ENCODE measurements around the gene PRF1.
"Not testable (repeated sequence)": the region's sequence is repeated elsewhere in the genome, so short reads cannot be mapped to it uniquely, and the experiment has no call there.

PRF1 gene

DNA sequence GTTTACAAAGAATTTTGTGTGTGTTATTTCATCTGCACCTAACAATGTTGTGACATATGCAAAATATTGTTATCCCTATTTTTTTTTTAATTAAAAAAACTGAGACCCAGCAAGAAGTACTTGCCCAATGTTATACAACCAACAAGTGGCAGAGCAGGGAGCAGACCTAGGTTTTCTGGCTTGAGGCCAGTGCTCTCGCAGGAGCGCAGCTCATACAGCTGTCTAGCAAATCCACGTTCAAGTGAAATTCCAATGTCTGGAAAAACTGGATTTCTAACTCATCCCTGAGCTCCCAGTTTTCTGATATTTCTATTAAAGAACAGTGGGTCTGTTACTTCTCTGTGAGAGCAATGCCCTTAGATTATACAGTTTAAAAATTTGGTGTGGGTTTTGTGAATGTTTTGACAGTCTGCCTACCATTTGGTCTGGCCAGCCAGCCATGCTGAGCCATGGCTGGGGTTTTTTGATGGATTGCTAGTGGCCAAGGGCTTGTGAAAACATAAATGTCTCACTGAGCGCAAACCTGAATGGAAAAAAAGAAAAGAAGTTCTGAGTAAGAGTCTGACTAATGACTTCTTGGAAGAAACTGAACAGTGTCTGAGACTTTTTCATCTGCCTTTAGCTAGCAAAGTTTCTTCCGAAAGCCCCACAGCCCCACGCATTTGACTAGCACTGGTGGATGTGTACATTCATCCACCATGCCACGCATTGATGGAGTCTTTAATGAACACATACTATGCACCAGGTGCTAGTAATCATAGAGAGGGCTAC, 15.4 kb upstream of the PRF1 start:
- DNase-seq (ENCODE audit: low read depth in 2 of 3, low spot score in 1 of 3) = peak in 2 of 3 donors; percentile 16 to 25

DNA sequence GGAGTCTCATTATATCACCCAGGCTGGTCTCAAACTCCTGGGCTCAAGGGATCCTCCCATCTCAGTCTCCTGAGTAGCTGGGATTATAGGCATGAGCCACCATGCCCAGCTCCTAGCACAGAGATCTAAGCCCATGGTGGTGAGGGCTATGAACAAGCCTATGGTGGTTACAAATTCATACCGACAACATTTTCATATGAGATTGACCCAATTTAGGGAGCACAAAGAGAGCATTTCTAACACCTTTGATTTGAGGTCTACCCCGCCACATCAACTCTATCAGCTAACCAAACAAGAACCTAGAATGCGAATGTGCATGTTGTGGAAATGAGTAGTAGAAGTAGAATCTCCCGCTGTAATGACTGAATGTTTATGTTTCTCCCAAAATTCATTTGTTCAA, 14.2 kb upstream of the PRF1 start:
- DNase-seq (ENCODE audit: low read depth in 2 of 3, low spot score in 1 of 3) = no peak

DNA sequence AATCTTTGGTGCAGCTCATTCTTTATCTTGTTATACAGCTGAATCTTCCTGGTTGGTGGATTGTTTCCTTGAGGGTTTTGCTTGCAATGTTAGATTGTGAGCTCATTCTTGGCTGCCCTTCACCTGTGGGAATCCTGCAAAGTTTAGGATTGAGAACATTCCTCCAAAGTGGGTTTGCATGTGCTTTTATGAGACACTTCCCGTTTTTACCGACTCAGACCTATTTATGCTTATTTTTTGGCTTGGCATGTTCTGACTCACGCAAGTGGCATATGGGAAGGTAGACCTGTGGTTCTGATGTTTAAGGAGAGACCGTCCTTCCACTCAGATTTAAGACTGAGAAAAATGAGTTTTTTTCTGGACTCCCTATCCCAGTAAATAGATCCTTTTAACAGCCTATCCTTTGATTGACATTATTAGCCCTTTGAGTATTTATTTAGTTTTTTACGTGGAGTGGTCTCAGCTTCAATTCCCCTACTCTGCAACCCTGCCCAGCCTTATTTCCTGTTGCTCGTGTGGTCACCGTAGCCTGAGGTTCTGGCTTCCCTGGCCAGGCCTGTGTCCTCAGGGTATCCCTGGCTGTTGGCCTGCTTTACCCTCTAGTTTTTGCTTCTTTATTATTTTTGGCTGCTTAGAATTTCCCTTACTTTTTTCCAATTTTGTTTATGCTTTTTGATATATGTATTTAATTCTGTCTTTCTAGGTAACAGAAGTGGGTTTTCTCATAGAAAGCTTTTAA, 13.4 kb upstream of the PRF1 start:
- no peak for DNase-seq (ENCODE audit: low read depth in 2 of 3, low spot score in 1 of 3)

DNA sequence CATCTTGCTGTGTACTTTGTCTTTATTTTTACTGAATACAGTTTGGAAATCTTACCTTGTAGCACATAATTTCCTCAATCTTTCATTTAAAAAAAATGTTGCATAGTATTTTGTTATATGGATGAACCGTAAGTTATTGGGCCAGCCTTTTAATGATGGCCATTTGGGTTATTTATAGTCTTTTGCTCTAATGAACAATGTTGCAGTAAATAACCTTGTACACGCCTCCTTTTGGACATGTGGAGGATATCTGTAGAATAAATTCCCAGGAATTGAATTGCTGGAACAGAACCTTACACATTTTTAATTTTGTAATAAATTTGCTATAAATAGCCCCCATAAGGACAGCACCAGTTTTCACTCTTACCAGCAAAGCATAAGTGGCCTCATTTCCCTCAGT, 12.7 kb upstream of the PRF1 start:
- no peak for DNase-seq (ENCODE audit: low read depth in 2 of 3, low spot score in 1 of 3)

DNA sequence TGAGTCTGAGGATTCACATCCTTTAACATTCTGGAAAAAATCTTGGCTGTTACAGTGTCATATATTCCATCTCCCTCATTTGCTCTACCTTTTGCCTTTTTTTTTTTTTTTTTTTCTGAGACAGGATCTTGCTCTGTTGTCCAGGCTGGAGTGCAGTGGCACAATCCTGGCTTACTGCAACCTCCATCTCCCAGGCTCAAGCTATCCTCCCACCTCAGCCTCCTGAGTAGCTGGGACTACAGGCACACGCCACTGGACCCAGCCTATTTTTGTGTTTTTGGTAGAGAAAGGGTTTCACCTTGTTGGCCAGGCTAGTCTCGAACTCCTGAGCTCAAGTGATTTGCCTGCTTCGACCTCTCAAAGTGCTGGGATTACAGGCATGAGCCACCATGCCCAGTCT, 11.8 kb upstream of the PRF1 start:
- DNase-seq (ENCODE audit: low read depth in 2 of 3, low spot score in 1 of 3) = not testable (repeated sequence)

DNA sequence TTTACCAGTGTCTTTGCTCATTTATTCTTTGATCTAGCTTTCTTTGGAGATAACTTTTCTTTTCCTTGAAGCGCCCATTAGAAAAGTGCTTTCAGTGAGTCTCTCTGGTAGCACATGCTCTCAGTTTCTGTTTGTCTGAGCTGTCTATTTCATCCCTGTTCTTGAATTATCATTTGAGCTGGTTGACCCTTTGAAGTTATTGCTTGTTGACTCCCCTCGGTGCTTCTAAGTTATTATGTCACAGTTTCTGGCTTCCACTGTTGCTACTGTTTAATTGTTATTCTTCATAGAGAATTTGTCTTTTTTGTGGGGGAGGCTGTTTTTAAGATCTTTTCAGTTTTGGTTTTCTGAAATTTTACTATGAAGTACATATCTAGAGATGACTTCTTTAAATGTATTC, 11.4 kb upstream of the PRF1 start:
- DNase-seq (ENCODE audit: low read depth in 2 of 3, low spot score in 1 of 3) = no peak

DNA sequence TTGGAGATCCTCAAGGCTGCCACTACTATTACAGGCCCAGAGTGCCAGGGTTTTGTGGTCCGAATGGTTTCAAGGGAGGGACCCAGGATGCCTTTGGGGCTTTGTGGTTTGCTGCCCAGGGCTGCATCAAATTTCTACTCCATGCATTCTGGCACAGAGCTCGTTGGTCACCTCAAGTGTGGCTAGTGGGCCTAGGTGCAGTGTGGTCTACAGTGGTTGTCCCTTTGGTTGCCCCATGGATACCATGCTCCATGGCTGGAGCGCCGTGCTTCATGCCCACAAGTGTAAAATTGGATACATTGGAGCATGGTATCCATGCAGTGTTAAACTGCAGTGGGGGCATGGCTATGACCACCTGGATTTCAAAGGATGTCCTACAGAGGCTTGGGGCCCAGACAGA, 5.4 kb upstream of the PRF1 start:
- DNase-seq (ENCODE audit: low read depth in 2 of 3, low spot score in 1 of 3) = no peak

DNA sequence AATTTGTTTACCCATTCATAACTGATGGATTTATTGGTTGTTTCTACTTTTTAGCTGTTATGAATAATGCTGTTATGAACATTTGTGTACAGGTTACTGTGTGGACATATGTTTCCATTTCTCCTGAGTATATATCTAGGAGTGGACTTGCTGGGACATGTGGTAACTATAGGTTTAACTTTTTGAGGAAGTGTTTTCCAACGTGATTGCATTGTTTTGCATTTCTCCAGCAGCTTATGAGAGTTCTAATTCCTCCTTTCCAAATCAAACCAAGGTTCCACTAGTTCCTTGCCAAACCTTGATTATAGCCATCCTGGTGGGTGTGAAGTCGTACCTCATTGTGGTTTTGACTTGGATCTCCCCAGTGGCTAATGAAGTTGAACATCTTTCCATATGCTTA, 2.6 kb upstream of the PRF1 start:
- DNase-seq (ENCODE audit: low read depth in 2 of 3, low spot score in 1 of 3) = no peak

DNA sequence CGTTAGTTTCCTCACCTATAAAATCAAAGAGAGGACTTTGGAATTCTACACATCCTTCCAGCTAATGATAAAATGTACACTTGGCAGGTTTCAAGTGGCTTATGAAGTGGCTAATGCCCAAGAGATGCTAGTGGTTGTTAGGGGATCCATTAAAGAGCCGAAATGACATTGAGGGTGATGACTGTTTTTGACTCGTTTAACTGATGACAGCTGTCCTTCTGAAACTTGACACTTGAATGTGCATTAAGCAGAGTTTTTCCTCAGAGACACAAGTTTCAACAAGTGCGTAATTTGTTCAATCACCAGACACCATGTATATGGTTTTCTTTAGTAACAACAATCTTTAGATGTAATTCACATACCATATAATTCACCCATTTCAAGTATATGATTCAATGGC, 1.6 kb upstream of the PRF1 start:
- no peak for DNase-seq (ENCODE audit: low read depth in 2 of 3, low spot score in 1 of 3)

DNA sequence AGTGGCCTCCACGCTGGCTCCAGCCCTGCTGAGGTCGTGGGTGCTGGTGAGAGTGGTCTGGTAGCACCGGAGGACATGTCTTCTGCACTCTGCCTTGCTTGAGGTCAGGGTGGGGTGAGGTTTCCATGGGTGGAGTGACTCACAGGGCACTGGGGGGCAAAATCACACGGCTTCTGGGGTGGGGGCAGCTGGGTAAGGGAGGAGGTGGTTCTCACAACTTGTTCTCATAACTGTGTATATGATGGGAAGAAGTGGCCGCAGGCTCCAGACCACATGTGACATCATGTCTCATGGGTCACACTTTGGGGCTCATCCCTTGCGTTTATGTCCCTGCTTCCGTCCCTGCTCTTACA, 884 bp upstream of the PRF1 start:
- no peak for DNase-seq (ENCODE audit: low read depth in 2 of 3, low spot score in 1 of 3)

DNA sequence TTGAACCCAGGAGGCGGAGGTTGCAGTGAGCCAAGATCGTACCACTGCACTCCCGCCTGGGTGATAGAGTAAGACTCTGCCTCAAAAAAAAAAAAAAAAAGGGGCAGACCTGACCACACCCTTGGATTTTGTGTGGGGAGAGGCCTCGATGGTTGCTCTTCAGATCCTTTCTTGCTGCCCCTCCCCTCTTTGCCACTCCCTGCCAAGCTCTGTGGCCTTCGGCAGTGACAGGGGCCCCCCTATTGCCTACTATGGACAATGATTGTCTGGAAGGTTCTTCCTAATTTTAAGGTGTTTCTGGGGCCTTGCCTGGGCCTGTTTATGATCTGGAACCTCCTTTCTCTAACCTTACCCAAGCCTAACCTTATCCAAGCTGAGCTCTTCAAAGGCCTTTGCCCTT, 795 bp downstream of the PRF1 start:
- no peak for DNase-seq (ENCODE audit: low read depth in 2 of 3, low spot score in 1 of 3)

DNA sequence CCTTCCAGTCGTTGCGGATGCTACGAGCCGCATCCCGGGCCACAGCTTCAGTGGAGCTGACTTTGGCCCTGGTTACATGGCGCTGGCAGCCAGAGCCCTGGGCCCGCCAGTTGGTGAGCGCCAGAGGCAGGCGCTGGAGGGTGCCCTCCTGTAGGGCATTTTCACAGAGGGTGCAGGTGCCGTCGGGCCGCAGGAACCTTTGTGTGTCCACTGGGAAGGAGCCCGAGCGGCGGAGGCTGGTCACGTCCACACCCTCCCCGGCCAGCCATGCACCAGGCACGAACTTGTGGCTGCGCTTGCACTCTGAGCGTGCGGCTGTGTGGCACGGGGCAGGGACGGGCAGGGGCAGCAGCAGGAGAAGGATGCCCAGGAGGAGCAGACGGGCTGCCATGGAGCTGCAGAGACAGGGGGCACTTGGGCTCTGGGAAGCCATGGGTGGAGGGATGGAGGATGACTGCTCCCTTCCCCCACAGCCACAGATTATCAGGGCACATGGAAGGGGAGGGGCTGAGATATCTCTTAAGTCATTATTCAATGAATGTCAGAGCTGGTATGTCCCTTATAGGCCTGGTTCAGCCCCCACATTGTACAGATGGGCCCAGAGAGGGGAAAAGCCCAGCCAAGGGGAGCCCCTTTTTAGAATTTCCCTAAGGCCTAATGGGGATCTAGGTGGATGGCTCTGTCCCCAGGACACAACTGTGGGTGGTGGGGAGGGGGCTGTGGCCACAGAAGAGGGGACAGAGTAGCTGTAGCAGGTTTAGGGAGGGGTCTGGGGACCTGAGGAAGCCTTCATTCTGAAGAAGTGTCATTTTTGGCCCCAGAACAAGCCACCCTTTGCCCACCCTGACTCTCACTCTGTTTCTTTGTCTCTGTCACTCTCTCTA, 1.8 kb downstream of the PRF1 start:
- no peak for DNase-seq (ENCODE audit: low read depth in 2 of 3, low spot score in 1 of 3)

DNA sequence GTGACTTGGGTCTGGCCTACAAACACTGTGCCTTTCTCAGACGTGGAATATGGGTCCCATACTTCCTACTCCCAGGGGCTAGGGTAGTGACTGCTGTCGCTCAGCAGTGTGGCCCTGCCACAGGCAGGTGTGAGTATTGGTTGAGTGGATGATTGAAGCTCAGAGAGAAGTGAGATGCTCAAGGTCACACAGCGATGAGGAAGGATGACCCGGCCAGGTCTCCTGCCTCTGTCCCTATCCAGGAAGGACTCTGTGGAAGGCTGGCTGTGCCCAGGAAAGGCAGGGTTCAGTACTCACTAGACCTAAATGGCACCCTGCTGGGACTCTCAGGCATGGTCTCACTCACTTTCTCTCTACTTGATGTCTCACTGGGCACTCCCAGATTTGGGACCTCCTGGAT, 2.8 kb downstream of the PRF1 start:
- no peak for DNase-seq (ENCODE audit: low read depth in 2 of 3, low spot score in 1 of 3)

DNA sequence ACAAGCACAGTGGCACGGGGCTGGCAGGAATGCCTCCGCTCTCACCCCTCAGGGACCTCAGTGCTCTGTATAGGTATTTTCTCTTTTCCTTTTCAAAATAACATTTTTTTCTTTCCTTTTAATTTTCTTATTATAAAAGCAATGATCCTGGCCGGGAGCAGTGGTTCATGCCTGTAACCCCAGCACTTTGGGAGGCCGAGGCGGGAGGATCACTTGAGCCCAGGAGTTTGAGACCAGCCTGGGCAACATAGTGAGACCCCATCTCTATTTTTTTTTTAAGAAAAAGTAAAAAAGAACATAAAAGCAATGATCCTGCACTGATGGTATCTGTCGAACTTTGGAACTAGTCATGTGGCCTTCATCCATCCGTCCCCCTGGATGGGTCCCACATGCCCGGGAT, 3.2 kb downstream of the PRF1 start:
- DNase-seq (ENCODE audit: low read depth in 2 of 3, low spot score in 1 of 3) = no peak

DNA sequence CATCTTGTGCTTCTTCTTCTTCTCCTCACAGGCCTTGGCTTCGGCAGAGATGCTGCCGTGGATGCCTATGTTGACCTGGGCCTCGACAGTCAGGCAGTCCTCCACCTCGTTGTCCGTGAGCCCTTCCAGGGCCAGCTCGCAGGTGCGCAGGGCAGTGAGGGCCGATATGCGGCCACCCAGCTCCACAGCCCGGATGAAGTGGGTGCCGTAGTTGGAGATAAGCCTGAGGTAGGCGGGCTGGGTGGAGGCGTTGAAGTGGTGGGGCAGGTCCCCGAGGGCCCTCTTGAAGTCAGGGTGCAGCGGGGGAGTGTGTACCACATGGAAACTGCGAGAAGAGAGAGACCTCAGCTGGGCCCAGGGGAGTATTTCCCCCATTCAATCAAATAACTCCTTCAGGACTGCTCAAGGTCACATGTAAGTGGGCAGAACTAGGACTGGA, 3.7 kb downstream of the PRF1 start:
- no peak for DNase-seq (ENCODE audit: low read depth in 2 of 3, low spot score in 1 of 3)

DNA sequence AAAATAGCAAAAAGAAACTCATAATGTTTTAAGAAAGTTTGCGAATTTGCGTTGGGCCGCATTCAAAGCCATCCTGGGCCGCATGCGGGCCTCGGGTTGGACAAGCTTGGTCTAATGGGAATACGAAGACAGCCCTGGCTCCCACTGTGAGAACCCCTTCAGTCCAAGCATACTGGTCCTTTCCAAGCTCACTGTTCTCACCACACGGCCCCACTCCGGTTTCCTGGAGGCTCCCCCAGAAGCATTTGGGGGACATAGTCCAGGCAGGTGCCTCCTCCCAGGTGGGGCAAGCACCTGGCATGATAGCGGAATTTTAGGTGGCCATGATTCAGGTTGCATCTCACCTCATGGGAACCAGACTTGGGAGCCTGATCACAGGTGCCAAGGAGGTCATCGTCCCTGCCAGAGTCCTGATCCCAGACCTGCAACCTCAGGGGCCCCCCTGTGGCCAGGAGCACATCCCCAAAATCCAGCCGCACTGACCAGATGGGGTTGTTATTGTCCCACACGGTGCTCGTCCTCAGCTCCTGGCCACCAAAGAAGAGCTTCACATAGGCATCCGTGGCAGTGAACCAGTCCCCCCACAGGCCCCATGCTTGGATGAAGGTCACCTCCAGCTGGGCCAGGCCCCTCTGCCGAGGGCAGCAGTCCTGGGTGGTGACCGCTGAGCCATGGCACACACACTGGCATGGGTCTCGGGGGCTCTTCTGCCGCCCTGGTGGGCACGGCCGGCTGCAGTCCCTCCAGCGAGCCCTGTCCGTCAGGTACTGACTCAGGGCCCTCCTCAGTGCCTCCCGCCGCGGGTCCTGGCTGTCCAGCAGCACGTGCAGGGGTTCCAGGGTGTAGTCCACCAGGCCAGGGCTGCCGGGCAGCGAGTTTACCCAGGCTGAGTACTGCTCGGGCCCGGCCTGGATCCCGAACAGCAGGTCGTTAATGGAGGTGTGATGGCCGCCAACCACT, 4.4 kb downstream of the PRF1 start:
- no peak for DNase-seq (ENCODE audit: low read depth in 2 of 3, low spot score in 1 of 3)

DNA sequence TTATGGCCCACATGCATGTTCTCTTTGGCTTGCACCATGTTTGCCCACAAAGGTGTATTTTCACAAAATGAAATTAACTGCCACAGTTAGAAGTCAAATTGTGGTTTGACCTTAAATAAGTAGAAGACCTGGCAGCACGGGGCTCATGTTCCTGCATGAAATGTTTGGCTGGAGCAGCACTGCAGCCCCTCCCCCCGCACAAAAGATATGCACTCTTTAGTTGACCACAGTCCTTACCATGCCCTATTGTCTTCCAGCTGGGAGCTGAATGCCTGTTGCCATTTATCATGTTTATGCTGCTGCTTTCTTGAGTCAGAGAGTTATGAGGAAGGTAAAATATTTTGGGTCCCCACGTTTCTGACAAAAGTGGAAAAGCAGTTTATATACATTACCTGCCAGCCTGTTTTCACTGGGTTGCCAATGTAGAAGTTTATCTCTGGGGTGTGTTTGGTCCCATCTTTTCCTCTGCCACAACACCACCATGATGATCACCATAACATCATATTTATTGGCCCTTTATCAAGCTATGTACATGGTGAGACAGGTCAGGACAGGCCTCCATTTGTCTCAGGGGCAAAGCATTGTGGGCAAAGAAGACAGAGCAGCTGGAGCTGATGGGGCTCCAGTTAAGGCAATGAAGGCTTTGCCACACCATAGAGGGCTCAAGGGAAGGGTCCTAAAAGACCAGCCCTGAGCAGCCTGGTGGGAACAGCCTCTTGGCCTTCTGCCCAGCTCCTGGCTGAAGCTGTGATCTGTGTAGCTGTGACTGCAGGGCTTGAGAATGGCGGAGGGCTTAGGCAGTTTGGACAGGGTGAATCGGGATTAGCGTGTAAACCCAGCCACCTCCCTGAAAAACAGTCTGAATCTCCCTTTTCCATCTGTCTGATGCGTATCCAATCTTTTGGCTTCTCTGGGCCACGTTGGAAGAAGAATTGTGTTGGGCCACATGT, 5.4 kb downstream of the PRF1 start:
- DNase-seq (ENCODE audit: low read depth in 2 of 3, low spot score in 1 of 3) = no peak

DNA sequence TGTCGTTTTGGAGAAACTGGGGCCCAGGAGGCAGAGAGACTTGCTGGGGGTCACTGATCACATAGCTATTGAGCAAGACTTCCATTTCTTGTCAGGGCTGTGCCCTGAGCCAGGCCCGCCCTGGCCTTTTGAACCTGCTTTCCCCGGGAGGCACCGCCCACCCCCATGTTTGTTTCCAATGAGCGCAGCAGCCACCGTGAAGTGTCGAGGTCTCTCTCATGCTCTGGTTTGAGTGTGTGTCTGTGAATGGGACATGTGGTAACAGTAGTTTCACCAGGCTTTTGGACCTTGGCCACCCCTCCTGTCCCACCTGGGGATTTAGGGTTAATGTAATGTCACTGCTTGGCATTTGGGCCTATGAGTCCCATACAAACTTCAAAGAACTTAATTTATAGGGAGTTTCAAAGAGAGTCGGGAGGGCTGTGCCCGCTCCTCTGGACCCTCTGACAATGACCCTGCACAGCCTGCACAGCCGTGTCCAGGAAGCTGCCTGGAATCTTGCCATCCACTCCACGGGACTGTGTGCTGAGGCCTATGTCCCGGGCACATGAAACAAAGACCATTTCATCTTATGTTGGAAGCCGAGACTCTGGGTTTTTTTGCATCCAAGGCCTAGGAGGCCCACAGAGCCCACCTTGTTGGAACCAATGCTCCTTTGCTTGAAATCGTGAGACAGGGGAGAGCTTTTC, 6.3 kb downstream of the PRF1 start:
- no peak for DNase-seq (ENCODE audit: low read depth in 2 of 3, low spot score in 1 of 3)

DNA sequence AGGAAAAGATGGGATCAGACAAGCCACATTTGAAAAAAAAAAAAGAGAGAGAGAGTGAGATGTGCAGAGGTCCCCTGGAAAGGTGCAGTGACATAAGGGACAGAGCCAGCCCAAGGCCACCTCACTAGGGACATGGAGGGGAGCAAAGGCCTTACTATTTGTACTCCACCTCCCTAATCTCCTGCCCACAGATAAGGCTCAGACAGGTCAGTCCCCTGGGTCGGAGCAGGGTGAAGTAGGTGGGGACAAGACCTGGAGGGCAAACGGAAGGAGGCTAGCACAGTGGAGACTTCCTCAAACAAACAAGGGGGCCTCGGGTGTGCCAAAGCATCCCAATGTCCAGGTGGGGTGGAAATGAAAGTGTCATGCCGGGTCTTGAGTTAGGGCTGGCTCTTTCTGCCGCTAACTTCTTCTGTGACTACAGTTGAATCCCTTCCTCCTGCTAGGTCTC, 7.0 kb downstream of the PRF1 start:
- no peak for DNase-seq (ENCODE audit: low read depth in 2 of 3, low spot score in 1 of 3)

Data from stimulated activated CD4-positive, alpha-beta T cell treated with anti-CD3 and anti-CD28 coated beads, Interleukin-12 subunit alpha, Interleukin-12 subunit beta, amount 100 ng/mL, for 48 hours (primary cell).